HG02943 (cell line): ENCODE results near the gene CYP27C1.
"Not testable (repeated sequence)": the region's sequence is repeated elsewhere in the genome, so short reads cannot be mapped to it uniquely, and the experiment has no call there.

Experiments used
- ATAC-seq: cut with Tn5 transposase; IDR thresholded peaks from one replicate; pipeline ENCODE4 v1.9.1; 2021; ENCODE audit warnings: mild to moderate bottlenecking, low read depth, moderate library complexity; ENCODE audit not compliant: unreplicated experiment

The CYP27C1 gene

DNA sequence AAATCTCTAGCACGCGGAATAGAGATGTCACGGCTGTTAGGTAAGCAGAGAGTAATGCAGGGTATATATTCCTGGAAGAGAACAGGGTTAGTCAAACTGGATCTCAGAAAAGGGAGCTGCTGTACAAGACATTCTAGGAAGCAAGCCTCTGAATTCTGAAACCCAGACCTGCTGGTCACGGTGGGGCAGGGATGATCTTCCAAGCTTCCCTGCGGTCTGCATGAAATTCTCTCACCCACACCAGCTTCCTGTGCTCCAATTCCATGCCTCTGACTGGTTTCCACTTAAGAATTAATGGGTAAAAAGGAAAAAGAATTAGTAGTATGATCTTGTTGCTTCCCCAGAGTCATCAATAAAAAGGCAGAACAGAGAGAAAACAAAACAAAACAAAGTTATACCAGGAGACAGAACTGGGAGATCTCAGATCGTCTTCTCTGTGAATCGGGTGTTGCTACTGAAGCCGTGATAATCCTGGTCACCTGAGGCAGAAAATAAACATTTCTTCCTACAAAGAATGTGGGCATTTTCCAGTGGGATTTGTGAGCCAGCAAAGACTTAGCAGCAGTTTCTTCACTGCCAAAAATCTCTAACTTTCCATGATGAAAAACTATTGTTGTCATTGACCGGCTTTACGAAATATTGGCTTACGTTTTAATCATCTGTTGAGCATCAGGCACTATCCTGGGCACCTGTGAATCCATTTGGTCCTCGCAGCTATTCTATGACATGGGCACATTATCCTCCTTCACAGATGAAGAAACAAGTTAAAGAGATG, 5.3 kb upstream of the CYP27C1 start:
- no peak for ATAC-seq

DNA sequence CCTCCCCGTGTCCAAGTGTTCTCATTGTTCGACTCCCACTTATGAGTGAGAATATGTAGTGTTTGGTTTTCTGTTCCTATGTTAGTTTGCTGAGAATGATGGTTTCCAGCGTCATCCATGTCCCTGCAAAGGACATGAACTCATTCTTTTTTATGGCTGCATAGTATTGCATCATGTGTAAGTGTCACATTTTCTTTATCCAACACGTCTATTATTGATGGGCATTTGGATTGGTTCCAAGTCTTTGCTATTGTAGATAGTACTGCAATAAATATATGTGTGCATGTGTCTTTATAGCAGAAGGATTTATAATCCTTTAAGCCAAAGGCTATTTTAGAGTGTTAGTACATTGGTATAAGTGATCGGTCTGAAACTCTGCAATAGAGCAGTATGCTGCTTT, 4.0 kb upstream of the CYP27C1 start:
- ATAC-seq: not testable (repeated sequence)

DNA sequence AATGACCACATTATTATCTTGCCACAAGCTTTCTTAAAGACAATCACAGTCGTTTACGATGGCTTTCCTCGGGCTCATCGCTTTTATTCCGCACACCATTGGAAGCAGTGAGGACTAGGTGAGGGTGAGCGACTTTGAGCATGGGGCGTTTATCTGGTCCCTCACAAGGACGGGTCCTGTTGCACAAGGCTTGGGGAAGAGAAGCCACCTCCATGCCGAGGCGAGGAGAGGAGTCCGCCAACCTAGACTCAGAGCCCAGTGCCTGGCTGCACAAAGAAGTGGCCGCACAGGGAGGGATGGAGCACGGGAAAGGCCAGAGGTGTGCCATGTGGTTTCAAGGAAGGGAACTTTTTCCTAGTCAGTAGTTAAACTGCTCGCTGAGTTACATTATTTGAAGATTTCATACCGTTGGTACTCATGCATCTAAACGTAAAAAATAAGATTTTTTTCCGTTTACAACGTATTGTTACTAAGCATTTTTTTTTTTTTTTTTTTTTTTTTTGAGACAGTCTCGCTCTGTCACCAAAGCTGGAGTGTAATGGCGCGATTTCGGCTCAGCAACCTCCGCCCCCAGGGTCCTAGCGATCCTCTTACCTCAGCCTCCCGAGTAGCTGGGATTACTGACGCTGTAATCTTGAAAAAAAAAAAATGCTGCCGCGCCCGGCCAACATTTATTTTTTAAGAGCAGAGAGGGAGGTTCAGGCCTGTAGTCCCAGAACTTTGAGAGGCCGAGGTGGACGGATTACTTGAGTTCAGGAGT, 849 bp upstream of the CYP27C1 start:
- no peak for ATAC-seq

DNA sequence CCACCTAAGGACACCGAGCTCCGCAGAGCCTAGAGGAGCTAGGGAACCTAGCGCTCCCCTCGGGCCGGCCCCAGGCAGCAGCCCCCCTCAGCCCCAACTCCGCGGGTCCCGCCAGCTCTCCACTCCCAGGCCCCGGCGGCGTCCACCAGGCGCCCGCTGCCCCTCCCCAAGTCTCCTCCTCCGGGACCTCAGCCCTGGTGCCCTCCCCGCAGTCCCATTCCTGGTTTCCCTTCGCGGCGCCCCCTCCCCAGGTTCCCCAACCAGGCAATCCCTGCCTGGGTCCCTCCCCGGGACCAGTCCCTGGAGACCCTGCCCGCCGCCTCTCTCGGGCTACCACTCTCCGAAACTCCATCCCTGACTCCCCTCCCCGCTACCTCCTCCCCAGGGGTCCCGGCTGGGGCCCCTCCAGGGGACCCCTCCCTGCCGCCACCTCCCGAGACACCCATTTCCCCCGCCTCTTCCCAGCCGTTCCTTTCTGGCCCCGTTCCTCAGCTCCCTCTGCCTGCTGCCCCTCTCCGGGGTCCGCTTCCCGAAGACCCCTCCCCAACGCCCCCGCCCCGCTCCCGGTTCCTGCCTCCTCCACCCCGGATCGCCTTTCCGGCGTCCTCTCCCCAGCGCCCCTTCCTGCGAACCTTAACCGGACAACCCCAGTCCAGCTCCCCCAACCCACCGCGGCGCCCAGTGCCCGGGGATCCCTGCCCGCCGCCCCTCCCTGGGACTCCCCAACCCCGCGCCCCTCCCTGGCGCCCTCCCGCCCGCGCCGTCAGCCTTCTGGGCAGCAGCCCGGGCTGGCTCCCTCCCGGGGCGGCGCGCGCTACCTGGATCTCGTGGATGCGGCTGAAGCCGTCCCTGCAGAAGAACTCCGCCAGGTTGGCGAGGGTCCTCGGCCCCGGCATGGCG, 678 bp downstream of the CYP27C1 start:
- ATAC-seq: no peak

DNA sequence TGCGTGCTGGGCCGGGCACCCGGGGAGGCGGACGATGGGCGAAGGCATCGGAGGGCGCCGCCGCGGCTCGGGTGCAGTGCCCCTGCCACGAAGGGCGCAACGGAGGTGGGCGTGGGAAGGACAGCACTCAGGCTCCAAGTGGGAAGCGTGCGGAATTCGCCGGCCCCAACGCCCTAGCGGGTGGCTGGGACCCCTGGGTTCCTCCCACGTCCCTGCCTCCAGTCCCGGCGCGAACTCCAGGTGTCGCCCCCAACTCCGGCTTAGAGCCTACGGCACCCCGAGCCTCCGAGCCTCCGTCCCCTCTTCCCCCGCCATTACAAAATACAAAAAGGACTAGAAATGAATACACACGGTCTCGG, 1.3 kb downstream of the CYP27C1 start:
- ATAC-seq: no peak

DNA sequence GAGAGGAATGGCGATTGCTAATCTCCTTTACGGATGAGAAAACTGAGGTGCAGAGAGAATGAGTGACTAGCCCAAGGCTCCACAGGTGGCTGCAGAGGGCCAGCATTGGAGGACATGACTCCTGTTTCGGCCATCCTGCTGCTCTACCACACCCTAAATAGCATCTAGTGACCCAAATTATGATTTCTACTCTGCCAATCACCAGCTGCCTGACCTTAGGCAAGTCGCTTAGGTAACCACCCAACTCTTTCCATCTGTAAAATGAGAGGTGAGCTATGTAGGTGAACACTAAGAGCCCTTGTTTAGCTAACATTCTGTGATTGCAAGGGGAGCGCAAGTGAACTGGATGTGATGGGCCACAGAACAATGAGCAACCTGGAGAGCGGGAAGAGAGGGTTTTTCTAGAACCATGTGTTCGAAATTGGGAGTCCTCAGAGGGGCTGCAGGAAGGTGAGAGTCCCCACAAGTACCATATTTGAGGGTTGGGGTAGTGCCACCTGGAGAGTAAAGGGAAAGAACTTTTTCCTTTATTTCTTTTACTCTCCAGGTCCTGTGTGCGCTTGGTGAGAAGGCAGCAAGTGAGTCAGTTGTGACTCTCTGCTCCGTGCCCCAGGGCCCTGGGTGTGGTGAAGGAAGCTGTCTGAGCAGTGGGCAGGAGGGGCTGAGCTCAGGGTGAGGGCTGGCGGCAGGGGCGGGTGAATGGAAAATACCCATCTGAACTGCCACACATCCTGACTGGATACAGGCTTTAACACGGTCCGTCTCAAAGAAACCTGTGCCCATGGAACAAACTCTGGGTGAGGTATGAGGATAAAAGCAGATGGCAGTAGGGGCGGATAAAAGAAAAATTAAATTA, 2.4 kb downstream of the CYP27C1 start:
- ATAC-seq: no peak

DNA sequence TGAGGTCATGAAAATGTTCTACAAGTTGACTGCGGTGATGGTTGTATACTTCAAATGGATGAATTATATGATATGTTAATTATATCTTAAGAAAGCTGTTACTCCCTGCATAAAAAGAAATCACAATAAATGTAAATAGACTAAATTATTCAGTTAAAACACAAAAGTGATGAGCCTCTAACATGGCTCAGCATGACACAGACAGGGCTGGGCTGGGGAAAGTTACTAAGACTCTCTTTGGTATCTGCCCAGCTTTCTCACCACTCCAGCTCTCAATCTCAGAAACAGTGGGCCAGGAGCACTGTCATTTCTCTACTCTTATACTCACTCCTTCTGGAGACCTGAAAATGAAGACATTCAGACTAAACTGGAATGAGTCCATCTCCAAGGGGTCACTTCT, 3.5 kb downstream of the CYP27C1 start:
- no peak for ATAC-seq

DNA sequence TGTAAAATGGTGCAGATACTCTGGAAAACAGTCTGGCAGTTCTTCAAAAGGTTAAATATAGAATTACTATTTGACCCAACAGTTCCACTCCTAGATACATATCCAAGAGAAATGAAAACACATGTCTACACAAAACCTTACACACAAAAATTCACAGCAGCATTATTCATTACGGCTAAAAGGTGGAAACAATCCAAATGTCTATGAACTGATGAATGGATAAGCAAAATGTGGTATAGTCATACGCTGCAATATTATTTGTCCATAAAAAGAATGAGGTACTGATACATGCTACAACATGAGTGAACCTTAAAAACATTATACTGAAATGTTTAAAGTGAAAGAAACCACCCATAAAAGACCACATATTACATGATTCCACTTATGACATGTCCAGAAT, 4.0 kb downstream of the CYP27C1 start:
- no peak for ATAC-seq

DNA sequence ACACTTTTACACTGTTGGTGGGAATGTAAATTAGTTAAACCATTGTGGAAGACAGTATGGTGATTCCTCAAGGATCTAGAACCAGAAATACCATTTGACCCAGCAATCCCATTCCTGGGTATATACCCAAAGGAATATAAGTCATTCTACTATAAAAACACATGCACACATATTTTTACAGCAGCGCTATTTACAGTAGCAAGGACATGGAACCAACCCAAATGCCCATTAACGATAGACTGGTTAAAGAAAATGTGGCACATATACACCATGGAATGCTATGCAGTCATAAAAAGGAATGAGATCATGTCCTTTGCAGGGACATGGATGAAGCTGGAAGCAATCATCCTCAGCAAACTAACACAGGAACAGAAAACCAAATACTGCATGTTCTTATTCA, 5.9 kb downstream of the CYP27C1 start:
- ATAC-seq: not testable (repeated sequence)

DNA sequence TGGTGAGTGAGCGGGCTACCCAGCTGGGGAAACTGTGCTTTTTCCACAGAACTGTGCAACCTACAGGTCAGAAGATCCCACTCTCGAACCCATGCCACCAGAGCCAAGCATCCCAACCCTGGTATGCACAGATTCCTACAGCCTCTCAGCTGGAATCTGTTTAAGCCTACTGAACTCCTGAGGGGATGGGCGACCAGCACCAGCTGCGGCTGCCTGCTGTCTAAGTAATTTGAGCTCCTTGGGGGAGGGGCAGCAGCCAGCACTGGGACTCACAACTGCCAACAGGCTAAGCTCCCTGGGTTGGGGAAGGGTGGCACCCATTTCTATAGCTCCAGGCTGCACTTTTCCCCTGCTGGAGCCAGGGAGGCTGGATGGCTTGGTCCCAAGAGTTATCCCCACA, 11.8 kb downstream of the CYP27C1 start:
- ATAC-seq: no peak

DNA sequence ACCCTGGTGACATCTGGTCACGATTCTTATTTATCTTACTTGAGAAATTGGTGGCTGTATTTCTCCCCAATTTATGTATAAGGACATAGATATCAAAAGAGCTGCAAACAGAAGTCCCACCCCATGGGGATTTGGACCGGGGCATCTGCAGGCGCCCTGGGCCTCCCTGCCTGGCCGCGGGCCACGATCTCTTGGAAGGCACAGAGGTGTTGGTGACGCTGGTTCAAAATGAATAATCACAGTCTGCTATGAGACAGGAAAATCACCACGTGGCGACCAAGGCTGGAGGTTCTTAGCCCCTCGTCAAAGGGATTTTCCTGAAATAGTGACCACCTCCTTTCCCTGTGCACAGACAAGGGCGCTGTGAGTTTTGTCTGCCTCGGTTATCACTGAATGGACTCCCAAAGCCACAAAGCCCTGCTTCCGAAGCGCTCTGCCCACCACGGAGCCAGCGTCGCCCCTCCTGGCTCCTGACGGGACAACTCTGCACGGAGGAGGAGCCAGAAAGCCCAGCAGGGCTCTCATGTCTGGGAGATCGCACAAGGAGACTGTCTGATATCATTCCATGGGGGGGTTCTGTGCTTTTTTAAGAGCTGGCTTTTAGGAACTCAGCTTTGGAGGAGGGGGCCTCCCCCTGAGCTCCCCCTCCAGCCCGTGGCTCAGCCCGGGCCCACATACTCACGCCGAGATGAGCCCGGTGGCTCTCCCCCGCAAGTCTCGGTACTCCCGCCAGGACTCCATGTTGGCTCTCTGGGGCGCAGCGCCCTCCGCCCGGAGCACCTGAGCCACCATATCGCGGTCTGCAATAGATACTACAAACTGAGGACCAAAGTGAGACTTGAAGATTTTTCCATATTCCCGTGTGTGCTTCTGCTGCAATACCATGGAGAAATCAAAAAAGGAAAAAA, 14.6 kb downstream of the CYP27C1 start:
- ATAC-seq: no peak

DNA sequence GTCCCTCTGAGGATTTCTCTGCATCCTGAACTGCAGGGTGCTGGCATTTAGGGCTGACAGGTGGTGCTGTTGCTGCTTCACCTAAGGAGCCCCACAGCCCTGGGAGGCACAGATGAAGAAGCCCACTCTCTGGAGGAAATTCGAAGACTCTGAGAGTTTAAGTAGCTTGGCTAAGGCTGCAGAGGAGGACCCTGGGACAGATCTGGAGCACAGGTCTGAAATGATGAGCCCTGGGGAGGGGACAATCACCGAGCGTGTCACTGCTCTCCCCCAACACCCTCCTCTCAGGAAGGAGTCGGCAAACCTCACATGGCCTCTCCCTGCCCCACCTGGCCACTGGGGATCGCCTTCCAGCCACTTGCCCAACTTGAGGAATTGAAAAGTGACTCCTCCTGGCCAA, 18.6 kb downstream of the CYP27C1 start:
- ATAC-seq: no peak

DNA sequence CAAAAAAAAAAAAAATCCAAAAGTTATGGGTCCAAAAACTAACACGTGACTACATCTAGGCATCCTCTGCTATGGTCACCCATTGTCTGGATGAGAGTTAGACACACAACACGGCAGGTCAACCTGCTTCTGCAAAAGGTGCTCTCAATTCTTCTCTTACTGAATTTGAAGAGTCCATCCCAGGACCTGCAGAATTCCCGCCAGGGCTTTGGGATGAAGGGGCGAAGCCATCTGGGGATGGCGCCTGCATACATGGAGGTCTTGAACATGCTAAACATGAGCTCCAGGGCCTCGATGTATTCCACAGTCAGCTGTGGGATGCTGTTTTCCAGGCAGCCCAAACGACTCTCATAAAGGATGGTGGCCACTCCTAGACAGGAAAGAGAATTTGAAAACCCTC, 19.1 kb downstream of the CYP27C1 start:
- ATAC-seq: no peak

DNA sequence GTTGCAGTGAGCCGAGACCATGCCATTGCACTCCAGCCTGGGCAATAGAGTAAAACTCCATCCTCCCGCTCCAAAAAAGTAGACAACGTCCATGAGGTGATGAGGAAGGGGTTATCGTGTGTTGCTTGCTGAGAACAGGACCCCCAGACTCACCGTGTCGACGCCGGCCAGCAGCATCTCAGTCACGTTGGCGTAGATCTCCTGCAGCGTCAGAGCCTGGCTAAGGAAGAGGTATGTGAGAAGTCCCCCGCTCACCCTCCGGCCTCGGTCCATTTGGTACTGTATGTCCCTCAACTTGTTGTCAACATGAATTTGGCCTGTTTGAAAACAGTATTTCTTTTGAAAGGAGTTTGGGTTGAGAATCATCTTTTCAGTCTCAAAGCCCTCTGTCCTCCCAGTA, 20.9 kb downstream of the CYP27C1 start:
- no peak for ATAC-seq

DNA sequence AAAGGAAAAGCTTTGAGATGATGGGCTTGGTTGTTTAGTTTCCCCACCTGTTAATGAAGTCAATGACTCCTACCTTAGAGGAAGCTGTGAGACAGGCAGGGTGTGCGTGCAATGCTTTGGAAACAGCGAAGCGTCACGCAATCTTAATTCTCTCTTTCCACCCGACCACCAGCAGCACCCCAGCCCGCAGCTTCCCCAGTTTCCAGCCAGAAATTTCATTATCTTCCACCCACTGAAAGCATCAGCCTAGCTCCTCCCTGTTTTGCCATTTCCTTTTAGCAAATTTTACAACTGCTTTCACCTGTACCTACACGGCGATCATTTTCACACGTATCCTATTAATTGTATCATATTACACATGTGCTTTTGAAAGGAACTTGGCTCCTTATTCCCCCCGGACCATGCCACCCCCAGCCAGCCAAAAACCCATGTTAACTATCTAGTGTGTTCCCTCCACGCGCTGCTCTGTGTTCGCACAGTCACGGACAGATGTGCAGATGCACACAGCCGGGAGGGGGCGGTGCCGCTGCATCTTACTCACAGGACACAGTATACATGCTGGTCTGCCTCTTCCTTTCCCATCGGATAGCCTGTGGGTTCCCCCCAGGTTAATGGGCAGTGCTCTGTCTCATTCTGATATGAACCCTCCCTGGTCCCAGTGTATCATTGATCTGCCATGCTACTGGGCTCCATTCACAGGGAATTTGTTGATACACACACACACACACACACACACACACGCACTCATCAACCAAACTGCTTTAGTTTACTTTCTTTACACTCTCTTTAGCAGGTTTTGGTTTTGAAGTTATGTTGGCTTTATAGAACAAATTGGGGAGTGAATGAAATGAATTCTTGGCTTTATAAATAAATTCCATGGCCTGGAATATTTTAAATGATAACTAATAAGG, 22.4 kb downstream of the CYP27C1 start:
- no peak for ATAC-seq

DNA sequence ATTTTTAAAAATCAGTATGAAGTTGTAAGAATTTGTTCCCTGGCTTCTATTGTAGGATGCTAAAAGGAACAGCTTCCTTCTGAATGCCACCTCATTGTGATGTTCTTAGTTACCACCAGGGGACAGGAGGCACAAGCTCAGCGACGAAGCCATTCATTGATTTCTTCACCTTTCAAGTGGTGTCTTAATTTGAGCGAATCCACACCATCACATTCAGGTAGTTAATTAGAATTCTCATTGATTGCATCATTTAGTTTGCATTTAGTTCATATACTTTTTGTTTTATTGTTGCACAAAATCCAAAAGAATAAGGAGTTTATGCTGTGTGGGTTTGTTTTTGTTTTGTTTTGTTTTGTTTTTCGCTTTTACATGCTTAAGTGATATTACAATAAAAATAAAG, 23.1 kb downstream of the CYP27C1 start:
- no peak for ATAC-seq

DNA sequence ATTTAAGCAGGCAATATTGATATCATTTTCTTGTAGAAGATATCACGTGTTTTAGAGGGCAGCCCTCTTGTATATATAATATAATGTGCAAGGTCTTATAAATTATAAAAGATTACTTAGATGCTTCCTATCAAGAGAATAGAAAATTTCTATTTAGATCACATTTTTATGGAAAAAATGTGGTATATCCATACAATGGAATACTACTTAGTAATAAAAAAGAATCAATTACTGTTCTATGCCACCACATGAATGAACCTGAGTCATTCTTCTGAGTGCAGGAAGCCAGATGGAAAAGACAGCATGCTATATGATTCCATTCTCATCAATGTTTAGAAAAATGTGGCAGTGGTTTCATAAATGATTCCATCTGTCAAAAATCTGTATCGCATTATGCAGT, 23.6 kb downstream of the CYP27C1 start:
- ATAC-seq: no peak
